Liver (tissue), 9 donors: ENCODE measurements around the gene BARHL1. TPM values are rescaled to one million over a fixed set of nuclear protein-coding genes. Genes with fewer than 3 reads are reported as not detected.

Source experiments
- DNase-seq: peaks from one replicate; pipeline ENCODE4 v3.0.0-alpha.2; 2017; ENCODE audit warnings: low spot score
- H3K27ac ChIP-seq, 2 donors: one replicate each; pipeline ENCODE4 v1.7.0; 2013; ENCODE audit warnings: inconsistent platforms in 2 of 2, low read length in 2 of 2, control low read depth in 1 of 2, low read depth in 1 of 2, mild to moderate bottlenecking in 1 of 2
- H3K27me3 ChIP-seq, 4 donors: one replicate each; pipeline versions ENCODE4 v1.6.1 to v1.7.0; 2013; ENCODE audit warnings: low read length in 3 of 4, inconsistent platforms in 1 of 4, mild to moderate bottlenecking in 1 of 4, moderate library complexity in 1 of 4; ENCODE audit not compliant: control insufficient read depth in 4 of 4, insufficient read depth in 4 of 4
- H3K36me3 ChIP-seq, 4 donors: one replicate each; pipeline versions ENCODE4 v1.6.1 to v1.7.0; 2013; ENCODE audit warnings: low read length in 3 of 4, mild to moderate bottlenecking in 3 of 4, low read depth in 1 of 4, moderate library complexity in 1 of 4; ENCODE audit not compliant: control insufficient read depth in 4 of 4, insufficient read depth in 3 of 4
- H3K4me1 ChIP-seq, 4 donors: one replicate each; pipeline versions ENCODE4 v1.6.1 to v1.7.0; 2013; ENCODE audit warnings: low read length in 3 of 4, mild to moderate bottlenecking in 3 of 4, moderate library complexity in 1 of 4; ENCODE audit not compliant: control insufficient read depth in 4 of 4, insufficient read depth in 4 of 4
- H3K4me3 ChIP-seq, 3 donors: one replicate each; pipeline versions ENCODE4 v1.6.1 to v1.7.0; 2013; ENCODE audit warnings: low read length in 3 of 3, control low read depth in 1 of 3, low read depth in 1 of 3, mild to moderate bottlenecking in 1 of 3
- H3K9ac ChIP-seq, 2 donors: one replicate each; pipeline ENCODE4 v1.7.0; 2013; ENCODE audit warnings: low read length in 2 of 2, mild to moderate bottlenecking in 2 of 2, moderate library complexity in 2 of 2, control low read depth in 1 of 2, low read depth in 1 of 2
- H3K9me3 ChIP-seq, 4 donors: one replicate each; pipeline versions ENCODE4 v1.6.1 to v1.7.0; 2013; ENCODE audit warnings: low read length in 3 of 4; ENCODE audit not compliant: control insufficient read depth in 4 of 4
- ATF3 ChIP-seq: IDR thresholded peaks from 2 replicates; pipeline ENCODE4 v1.6.1; 2016; ENCODE audit warnings: antibody characterized with exemption
- CTCF ChIP-seq: fragments of 150-350 bp; IDR thresholded peaks from 2 replicates; pipeline ENCODE4 v1.5.1; 2017; ENCODE audit warnings: improper control_type of control experiment, low read depth, low read length; ENCODE audit not compliant: missing input control
- EGR1 ChIP-seq, 2 donors: IDR thresholded peaks; 2 replicates each; pipeline ENCODE4 v1.6.1; 2016 to 2018; ENCODE audit warnings: antibody characterized with exemption in 2 of 2, low read depth in 2 of 2
- FOXA1 ChIP-seq: IDR thresholded peaks from 2 replicates; pipeline ENCODE4 v1.6.1; 2016; ENCODE audit warnings: antibody characterized with exemption
- FOXA2 ChIP-seq: IDR thresholded peaks from 2 replicates; pipeline ENCODE4 v1.6.1; 2016; ENCODE audit warnings: antibody characterized with exemption
- GABPA ChIP-seq, 2 donors: IDR thresholded peaks in 1 of 2; conservative IDR thresholded peaks in 1 of 2; 2 replicates each; pipeline ENCODE4 v1.6.1; 2016; ENCODE audit warnings: antibody characterized with exemption in 2 of 2, mild to moderate bottlenecking in 1 of 2, moderate library complexity in 1 of 2
- HNF4A ChIP-seq, 2 donors: conservative IDR thresholded peaks; 2 replicates each; pipeline ENCODE4 v1.6.1; 2016; ENCODE audit warnings: antibody characterized with exemption in 2 of 2, mild to moderate bottlenecking in 2 of 2
- HNF4G ChIP-seq: IDR thresholded peaks from 2 replicates; pipeline ENCODE4 v1.6.1; 2016; ENCODE audit warnings: antibody characterized with exemption
- JUND ChIP-seq, 2 donors: IDR thresholded peaks; 2 replicates each; pipeline ENCODE4 v1.6.1; 2016; ENCODE audit warnings: antibody characterized with exemption in 2 of 2
- NR2F2 ChIP-seq: IDR thresholded peaks from 2 replicates; pipeline ENCODE4 v1.6.1; 2016; ENCODE audit warnings: antibody characterized with exemption
- RAD21 ChIP-seq, 2 donors: IDR thresholded peaks; 2 replicates each; pipeline ENCODE4 v1.6.1; 2016; ENCODE audit warnings: antibody characterized with exemption in 2 of 2, mild to moderate bottlenecking in 2 of 2
- REST ChIP-seq: IDR thresholded peaks from 2 replicates; pipeline ENCODE4 v1.6.1; 2016; ENCODE audit warnings: antibody characterized with exemption, mild to moderate bottlenecking
- RXRA ChIP-seq, 2 donors: IDR thresholded peaks; 2 replicates each; pipeline ENCODE4 v1.6.1; 2017 to 2018; ENCODE audit warnings: antibody characterized with exemption in 2 of 2, mild to moderate bottlenecking in 1 of 2
- SP1 ChIP-seq: IDR thresholded peaks from 2 replicates; pipeline ENCODE4 v1.6.1; 2018; ENCODE audit warnings: antibody characterized with exemption, mild to moderate bottlenecking
- TAF1 ChIP-seq: conservative IDR thresholded peaks from 2 replicates; pipeline ENCODE4 v1.6.1; 2016; ENCODE audit warnings: antibody characterized with exemption, mild to moderate bottlenecking
- YY1 ChIP-seq: IDR thresholded peaks from 2 replicates; pipeline ENCODE4 v1.6.1; 2016; ENCODE audit warnings: antibody characterized with exemption, mild to moderate bottlenecking
- ZBTB33 ChIP-seq: IDR thresholded peaks from 2 replicates; pipeline ENCODE4 v1.6.1; 2016; ENCODE audit warnings: antibody characterized with exemption
- WGBS: extraction: QIAGEN DNeasy Blood & Tissue Kit; methylation state at CpG from one replicate; pipeline ENCODE4 v1.1.7; 2013; 5-methylcytosine and 5-hydroxymethylcytosine counted together
- polyA plus RNA-seq, 2 donors: library from polyadenylated mRNA; stranded (reverse) in 1 of 2; unstranded in 1 of 2; fragments of 200-250 nt in 1 of 2; fragments of >200 nt in 1 of 2; fragmentation: Nextera tagmentation in 1 of 2; extraction: Ambion mirVana in 1 of 2; gene quantifications; one replicate each; pipeline versions ENCODE4 v1.2.1 to v1.2.3, GENCODE V29; 2013 to 2015
- total RNA-seq, 2 donors: library from RNA; depleted of rRNA; stranded (reverse); fragments of >200 nt; gene quantifications; one replicate each; pipeline ENCODE4 v1.2.3, GENCODE V29; 2014
- TF ChIP-seq, protein P1 (sequence below): IDR thresholded peaks from 2 replicates; pipeline ENCODE4 v1.6.1; 2016; ENCODE audit warnings: antibody characterized with exemption
- donor health status: healthy.
- donor health status: healthy.
- donor health status: healthy.
- donor health status: healthy.
- donor health status: healthy.

Gene BARHL1
- total and polyA plus RNA-seq, 4 donors: not detected

GRCh38 chr9:132591751-132592314, 9.4 kb downstream of the BARHL1 start:
- 49% methylated on average over 9 of the region's 9 CpGs for WGBS

GRCh38 chr9:132592451-132592850, 10.0 kb downstream of the BARHL1 start:
- Histone ChIP-seq H3K36me3 (peaks cover 0 to 20% (median 18%) of the 10 kb centered on the region in 4 donors), H3K4me3 (no peak overlapping the region), H3K9ac (no peak overlapping the region), H3K4me1 (peaks cover 0 to 5% (median 2%) of the 10 kb centered on the region in 4 donors), H3K27ac (no peak overlapping the region), H3K9me3 (no peaks in the 10 kb centered on the region), H3K27me3 (peaks cover 0 to 21% (median 5%) of the 10 kb centered on the region in 4 donors)
- 77% methylated on average over 8 of the region's 8 CpGs for whole genome bisulfite sequencing
- TF ChIP-seq GABPA (IDR thresholded peaks at IDR 0.05 in 1 of 2, conservative IDR thresholded peaks at IDR 0.05 in 1 of 2) (no peak), RAD21 (IDR thresholded peaks at IDR 0.05) (no peak), YY1 (no peak), TAF1 (no peak), EGR1 (IDR thresholded peaks at IDR 0.05; ENCODE audit: low read depth in 2 of 2) (no peak), RXRA (IDR thresholded peaks at IDR 0.05) (no peak), SP1 (no peak), CTCF (no peak), JUND (IDR thresholded peaks at IDR 0.05) (no peak), REST (no peak), HNF4A (conservative IDR thresholded peaks at IDR 0.05) (no peak), NR2F2 (no peak), FOXA1 (no peak), FOXA2 (no peak), HNF4G (no peak), ATF3 (no peak)
- TF ChIP-seq, protein P1, sequence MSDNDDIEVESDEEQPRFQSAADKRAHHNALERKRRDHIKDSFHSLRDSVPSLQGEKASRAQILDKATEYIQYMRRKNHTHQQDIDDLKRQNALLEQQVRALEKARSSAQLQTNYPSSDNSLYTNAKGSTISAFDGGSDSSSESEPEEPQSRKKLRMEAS: no peak
- no peak for DNase-seq

More at GRCh38 chr9:132591751-132592314, 9.4 kb downstream of the BARHL1 start:
- Histone ChIP-seq H3K4me3 (no peak overlapping the region), H3K27ac (no peak overlapping the region), H3K27me3 (peaks cover 0 to 23% (median 6%) of the 10 kb centered on the region in 4 donors), H3K9ac (no peak overlapping the region), H3K4me1 (peaks cover 0 to 5% (median 2%) of the 10 kb centered on the region in 4 donors), H3K36me3 (peaks cover 0 to 20% (median 15%) of the 10 kb centered on the region in 4 donors), H3K9me3 (no peaks in the 10 kb centered on the region)
- TF ChIP-seq ATF3 (no peak), NR2F2 (no peak), ZBTB33 (no peak), FOXA1 (no peak), FOXA2 (no peak), JUND (IDR thresholded peaks at IDR 0.05) (no peak), RXRA (IDR thresholded peaks at IDR 0.05) (no peak)
- no peak for DNase-seq
